Ovary (tissue), 3 donors: ENCODE measurements around the gene PTPN2.

Experiments
- CTCF ChIP-seq, 3 donors: fragments of 450-650 bp in 2 of 3; fragments of 200-600 bp in 1 of 3; IDR thresholded peaks; one replicate each; pipeline versions ENCODE4 v1.5.1 to v1.8.0; 2016 to 2022; ENCODE audit warnings: antibody characterized with exemption in 3 of 3, mild to moderate bottlenecking in 1 of 3
- POLR2A ChIP-seq: fragments of 450-650 bp; IDR thresholded peaks from one replicate; pipeline ENCODE4 v1.6.1; 2017; ENCODE audit warnings: antibody characterized with exemption, mild to moderate bottlenecking, moderate library complexity
- donor health status: DM: no; HTN: no; CAD: no.

GRCh38 chr18:12836551-12836950 is 47.5 kb downstream of the PTPN2 start:
- no peak for TF ChIP-seq CTCF (IDR thresholded peaks at IDR 0.05)
- TF ChIP-seq POLR2A, result no peak
